K562 (cell line): Measurements from ENCODE around the gene RASSF1. TPM values are rescaled to one million over a fixed set of nuclear protein-coding genes. Genes with fewer than 3 reads are reported as not detected.
A peak's percentile ranks its signal among the peaks of the same experiment; 100 is the strongest.

Experiments
- ESRRA ChIP-seq: fragments of 450-650 bp; IDR thresholded peaks from 2 replicates; pipeline ENCODE4 v1.6.1; 2014; ENCODE audit warnings: low read depth, mild to moderate bottlenecking, moderate library complexity, borderline replicate concordance
- ETS2 ChIP-seq: IDR thresholded peaks from 2 replicates; pipeline ENCODE4 v1.6.1; 2016; ENCODE audit warnings: borderline replicate concordance, missing genetic modification characterization, mild to moderate bottlenecking, moderate library complexity, missing compliant biosample characterization; ENCODE audit not compliant: poor library complexity, severe bottlenecking
- KAT2B ChIP-seq: IDR thresholded peaks from one replicate; pipeline ENCODE4 v1.6.1; 2012; ENCODE audit warnings: low read depth, mild to moderate bottlenecking, control low read depth, inconsistent platforms, low read length, moderate library complexity
- KHSRP ChIP-seq: fragments of 450-650 bp; IDR thresholded peaks from 2 replicates; pipeline ENCODE4 v1.6.1; 2017
- NCOA1 ChIP-seq: fragments of 450-650 bp; IDR thresholded peaks from 2 replicates; pipeline ENCODE4 v1.6.1; 2016; ENCODE audit warnings: low read depth
- SMARCA5 ChIP-seq: fragments of 450-650 bp; IDR thresholded peaks from 2 replicates; pipeline ENCODE4 v1.6.1; 2016
- TOE1 ChIP-seq, 2 experiments: fragments of 450-650 bp in 1 of 2; sonication (generic) in 1 of 2; formaldehyde crosslinking in 1 of 2; IDR thresholded peaks; 2 replicates each; pipeline versions ENCODE4 v1.7.1 to v1.8.0; 2016 to 2022; ENCODE audit warnings: borderline replicate concordance in 2 of 2, mild to moderate bottlenecking in 2 of 2, antibody characterized with exemption in 1 of 2, inconsistent platforms in 1 of 2, low read depth in 1 of 2, missing genetic modification reagents in 1 of 2, moderate library complexity in 1 of 2
- TRIM24 ChIP-seq, 2 experiments: fragments of 450-650 bp; IDR thresholded peaks; 2 replicates each; pipeline ENCODE4 v1.6.1; 2016
- YY1 ChIP-seq, 3 experiments: IDR thresholded peaks; 2 replicates each; pipeline ENCODE4 v1.6.1; 2011; ENCODE audit warnings: low read length in 2 of 3, mild to moderate bottlenecking in 2 of 3, moderate library complexity in 2 of 3, borderline replicate concordance in 1 of 3, control low read depth in 1 of 3, low read depth in 1 of 3; ENCODE audit not compliant: insufficient read depth in 3 of 3, insufficient replicate concordance in 2 of 3, control insufficient read depth in 1 of 3, insufficient read length in 1 of 3; ENCODE audit errors: extremely low read depth in 1 of 3
- polyA plus RNA-seq, 8 experiments: library from polyadenylated mRNA; depleted of rRNA in 4 of 8; stranded (reverse) in 5 of 8; unstranded in 3 of 8; fragments of >200 nt; fragmentation: Nextera tagmentation in 2 of 8; fragmentation: Illumina TruSeq in 1 of 8; extraction: Ambion mirVana in 2 of 8; extraction: Trizol in 1 of 8; gene quantifications; 2 replicates each; pipeline versions ENCODE4 v1.2.1 to v1.2.3, GENCODE V29; 2011 to 2014; ENCODE audit warnings: inconsistent platforms in 1 of 8, missing spikeins in 1 of 8
- total RNA-seq, 7 experiments: library from RNA; depleted of rRNA in 6 of 7; stranded (reverse); fragments of >200 nt in 6 of 7; fragmentation: Illumina TruSeq in 2 of 7; extraction: Trizol in 2 of 7; gene quantifications; 2 replicates each; pipeline versions ENCODE4 v1.2.1 to v1.2.3, GENCODE V29; 2011 to 2021; ENCODE audit warnings: low replicate concordance in 1 of 7
- TF ChIP-seq, protein P1 (sequence below): fragments of 250-450 bp; sonication (Bioruptor Pico); IDR thresholded peaks from 2 replicates; pipeline ENCODE4 v1.5.0; 2021; ENCODE audit warnings: mild to moderate bottlenecking, moderate library complexity
- TF ChIP-seq, protein P2 (sequence below): fragments of 450-650 bp; conservative IDR thresholded peaks from 2 replicates; pipeline ENCODE4 v1.6.1; 2016; ENCODE audit warnings: missing genetic modification characterization, low read depth, mild to moderate bottlenecking, missing compliant biosample characterization, moderate library complexity
- TF ChIP-seq, protein P3 (sequence below): sonication (generic); formaldehyde crosslinking; IDR thresholded peaks from 2 replicates; pipeline ENCODE4 v1.5.0; 2020; ENCODE audit warnings: missing genetic modification reagents
- TF ChIP-seq, protein P4 (sequence below): fragments of 450-650 bp; IDR thresholded peaks from 2 replicates; pipeline ENCODE4 v1.6.1; 2018; ENCODE audit warnings: mild to moderate bottlenecking, low read depth; ENCODE audit not compliant: partially characterized antibody
- TF ChIP-seq, protein P5 (sequence below): IDR thresholded peaks from 2 replicates; pipeline ENCODE4 v1.6.1; 2011; ENCODE audit not compliant: insufficient read length; ENCODE audit errors: extremely low read depth
- TF ChIP-seq, protein P6 (sequence below): sonication (generic); formaldehyde crosslinking; IDR thresholded peaks from 2 replicates; pipeline ENCODE4 v1.8.1; 2022; ENCODE audit warnings: missing genetic modification reagents

The RASSF1 gene
- total and polyA plus RNA-seq, 9 of the 15 experiments (the other 6 are each of a cell fraction or from before 2014, with no cell fraction given) = 3.6 to 57.1 (median 24.6) TPM

DNA sequence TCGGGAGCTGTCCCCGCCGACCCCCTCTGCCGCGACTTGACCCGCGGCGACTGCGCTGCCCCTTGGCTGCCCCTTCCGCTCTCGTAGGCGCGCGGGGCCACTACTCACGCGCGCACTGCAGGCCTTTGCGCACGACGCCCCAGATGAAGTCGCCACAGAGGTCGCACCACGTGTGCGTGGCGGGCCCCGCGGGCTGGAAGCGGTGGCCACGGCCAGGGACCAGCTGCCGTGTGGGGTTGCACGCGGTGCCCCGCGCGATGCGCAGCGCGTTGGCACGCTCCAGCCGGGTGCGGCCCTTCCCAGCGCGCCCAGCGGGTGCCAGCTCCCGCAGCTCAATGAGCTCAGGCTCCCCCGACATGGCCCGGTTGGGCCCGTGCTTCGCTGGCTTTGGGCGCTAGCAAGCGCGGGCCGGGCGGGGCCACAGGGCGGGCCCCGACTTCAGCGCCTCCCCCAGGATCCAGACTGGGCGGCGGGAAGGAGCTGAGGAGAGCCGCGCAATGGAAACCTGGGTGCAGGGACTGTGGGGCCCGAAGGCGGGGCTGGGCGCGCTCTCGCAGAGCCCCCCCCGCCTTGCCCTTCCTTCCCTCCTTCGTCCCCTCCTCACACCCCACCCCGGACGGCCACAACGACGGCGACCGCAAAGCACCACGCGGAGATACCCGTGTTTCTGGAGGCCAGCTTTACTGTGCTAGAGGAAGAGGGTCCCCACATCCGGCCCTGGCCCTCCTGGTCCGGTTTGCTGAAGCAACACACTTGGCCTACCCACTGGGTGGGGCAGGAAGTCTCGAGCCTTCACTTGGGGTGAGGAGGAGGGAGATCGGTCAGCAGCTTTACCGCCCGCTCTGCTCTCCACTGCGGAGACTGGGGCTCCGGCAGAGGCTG, at the start of gene RASSF1 (continued):
- TF ChIP-seq, protein P1, sequence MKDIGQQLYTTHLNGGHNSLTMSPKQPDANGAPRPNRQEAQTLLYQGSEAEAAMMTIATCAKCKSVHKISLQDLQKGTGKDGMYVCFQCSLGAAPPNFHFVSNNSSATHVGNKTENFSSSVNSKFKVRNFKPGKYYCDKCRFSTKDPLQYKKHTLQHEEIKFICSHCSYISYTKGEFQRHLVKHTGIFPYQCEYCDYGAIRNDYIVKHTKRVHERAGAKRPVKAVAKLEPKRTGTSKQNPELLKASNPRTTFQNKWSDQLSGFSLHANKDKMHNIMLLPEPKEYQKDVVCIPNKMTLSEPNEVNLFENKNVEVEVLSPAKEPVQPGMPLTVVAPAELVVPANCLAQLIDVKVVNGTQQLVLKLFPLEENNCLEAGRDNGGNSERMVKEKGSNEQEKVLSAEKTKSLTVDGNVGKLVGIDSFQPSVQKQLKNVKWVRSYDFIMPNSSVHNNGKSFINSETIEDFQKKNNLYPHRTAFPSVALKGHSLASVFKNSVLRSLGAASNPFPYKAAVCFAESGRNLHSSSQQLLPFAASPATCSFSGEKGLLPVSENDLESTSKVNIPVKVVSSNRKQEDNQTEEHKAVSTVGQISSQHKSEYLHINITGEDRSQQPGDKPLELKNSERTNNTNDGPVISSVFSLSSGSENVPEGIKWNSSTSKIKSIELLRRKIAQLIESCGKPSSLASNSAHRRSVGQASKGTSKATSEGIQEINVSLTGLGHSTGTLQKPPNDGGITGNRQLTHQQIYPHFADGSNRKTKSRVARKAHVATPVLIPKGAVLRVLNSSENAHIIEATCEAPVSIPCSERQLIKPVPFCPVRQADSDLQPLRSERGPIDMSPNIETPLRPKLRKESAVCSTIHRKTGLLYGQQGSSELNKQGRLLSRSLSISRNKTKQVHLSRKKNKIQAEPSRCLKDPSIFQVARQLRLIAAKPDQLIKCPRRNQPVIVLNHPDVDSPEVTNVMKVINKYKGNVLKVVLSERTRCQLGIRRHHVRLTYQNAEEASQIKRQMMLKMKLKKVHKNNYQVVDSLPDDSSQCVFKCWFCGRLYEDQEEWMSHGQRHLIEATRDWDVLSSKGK (CRISPR knock-in tag) = no peak
- no peak for TF ChIP-seq ETS2
- TF ChIP-seq, protein P2, sequence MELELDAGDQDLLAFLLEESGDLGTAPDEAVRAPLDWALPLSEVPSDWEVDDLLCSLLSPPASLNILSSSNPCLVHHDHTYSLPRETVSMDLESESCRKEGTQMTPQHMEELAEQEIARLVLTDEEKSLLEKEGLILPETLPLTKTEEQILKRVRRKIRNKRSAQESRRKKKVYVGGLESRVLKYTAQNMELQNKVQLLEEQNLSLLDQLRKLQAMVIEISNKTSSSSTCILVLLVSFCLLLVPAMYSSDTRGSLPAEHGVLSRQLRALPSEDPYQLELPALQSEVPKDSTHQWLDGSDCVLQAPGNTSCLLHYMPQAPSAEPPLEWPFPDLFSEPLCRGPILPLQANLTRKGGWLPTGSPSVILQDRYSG (tag) = no peak
- no peak for TF ChIP-seq KHSRP
- TF ChIP-seq YY1 (IDR thresholded peaks at IDR 0.05; ENCODE audit: borderline replicate concordance in 1 of 3, control insufficient read depth in 1 of 3, extremely low read depth in 1 of 3, insufficient read depth in 3 of 3, insufficient read length in 1 of 3, insufficient replicate concordance in 2 of 3, low read depth in 1 of 3, low read length in 2 of 3) = peak in 2 of 3 experiments; percentile 52 to 63
- TF ChIP-seq ESRRA = no peak
- TF ChIP-seq, protein P3, sequence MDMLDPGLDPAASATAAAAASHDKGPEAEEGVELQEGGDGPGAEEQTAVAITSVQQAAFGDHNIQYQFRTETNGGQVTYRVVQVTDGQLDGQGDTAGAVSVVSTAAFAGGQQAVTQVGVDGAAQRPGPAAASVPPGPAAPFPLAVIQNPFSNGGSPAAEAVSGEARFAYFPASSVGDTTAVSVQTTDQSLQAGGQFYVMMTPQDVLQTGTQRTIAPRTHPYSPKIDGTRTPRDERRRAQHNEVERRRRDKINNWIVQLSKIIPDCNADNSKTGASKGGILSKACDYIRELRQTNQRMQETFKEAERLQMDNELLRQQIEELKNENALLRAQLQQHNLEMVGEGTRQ = peak; percentile 28; the same call in 1 of the 2 replicates
- TF ChIP-seq SMARCA5 = no peak
- TF ChIP-seq, protein P4, sequence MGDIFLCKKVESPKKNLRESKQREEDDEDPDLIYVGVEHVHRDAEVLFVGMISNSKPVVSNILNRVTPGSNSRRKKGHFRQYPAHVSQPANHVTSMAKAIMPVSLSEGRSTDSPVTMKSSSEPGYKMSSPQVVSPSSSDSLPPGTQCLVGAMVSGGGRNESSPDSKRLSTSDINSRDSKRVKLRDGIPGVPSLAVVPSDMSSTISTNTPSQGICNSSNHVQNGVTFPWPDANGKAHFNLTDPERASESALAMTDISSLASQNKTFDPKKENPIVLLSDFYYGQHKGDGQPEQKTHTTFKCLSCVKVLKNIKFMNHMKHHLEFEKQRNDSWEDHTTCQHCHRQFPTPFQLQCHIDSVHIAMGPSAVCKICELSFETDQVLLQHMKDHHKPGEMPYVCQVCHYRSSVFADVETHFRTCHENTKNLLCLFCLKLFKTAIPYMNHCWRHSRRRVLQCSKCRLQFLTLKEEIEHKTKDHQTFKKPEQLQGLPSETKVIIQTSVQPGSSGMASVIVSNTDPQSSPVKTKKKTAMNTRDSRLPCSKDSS = no peak
- TF ChIP-seq, protein P5, sequence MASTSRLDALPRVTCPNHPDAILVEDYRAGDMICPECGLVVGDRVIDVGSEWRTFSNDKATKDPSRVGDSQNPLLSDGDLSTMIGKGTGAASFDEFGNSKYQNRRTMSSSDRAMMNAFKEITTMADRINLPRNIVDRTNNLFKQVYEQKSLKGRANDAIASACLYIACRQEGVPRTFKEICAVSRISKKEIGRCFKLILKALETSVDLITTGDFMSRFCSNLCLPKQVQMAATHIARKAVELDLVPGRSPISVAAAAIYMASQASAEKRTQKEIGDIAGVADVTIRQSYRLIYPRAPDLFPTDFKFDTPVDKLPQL = no peak
- TF ChIP-seq KAT2B = no peak
- no peak for TF ChIP-seq TRIM24 (IDR thresholded peaks at IDR 0.05)
- TF ChIP-seq, protein P6, sequence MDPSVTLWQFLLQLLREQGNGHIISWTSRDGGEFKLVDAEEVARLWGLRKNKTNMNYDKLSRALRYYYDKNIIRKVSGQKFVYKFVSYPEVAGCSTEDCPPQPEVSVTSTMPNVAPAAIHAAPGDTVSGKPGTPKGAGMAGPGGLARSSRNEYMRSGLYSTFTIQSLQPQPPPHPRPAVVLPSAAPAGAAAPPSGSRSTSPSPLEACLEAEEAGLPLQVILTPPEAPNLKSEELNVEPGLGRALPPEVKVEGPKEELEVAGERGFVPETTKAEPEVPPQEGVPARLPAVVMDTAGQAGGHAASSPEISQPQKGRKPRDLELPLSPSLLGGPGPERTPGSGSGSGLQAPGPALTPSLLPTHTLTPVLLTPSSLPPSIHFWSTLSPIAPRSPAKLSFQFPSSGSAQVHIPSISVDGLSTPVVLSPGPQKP (CRISPR knock-in tag) = no peak
- no peak for TF ChIP-seq NCOA1
- TF ChIP-seq TOE1 (IDR thresholded peaks at IDR 0.05; ENCODE audit: borderline replicate concordance) = no peak
- TF ChIP-seq TOE1 (CRISPR knock-in tag; IDR thresholded peaks at IDR 0.05; ENCODE audit: borderline replicate concordance, low read depth) = no peak
